UCSD-AML1 (cell line): ENCODE measurements around the gene NAALADL2.

Source experiments
- DNase-seq: peaks from one replicate; lab custom pipeline; 2025; ENCODE audit not compliant: unreplicated experiment; lab: John Stamatoyannopoulos, UW

Gene NAALADL2

DNA sequence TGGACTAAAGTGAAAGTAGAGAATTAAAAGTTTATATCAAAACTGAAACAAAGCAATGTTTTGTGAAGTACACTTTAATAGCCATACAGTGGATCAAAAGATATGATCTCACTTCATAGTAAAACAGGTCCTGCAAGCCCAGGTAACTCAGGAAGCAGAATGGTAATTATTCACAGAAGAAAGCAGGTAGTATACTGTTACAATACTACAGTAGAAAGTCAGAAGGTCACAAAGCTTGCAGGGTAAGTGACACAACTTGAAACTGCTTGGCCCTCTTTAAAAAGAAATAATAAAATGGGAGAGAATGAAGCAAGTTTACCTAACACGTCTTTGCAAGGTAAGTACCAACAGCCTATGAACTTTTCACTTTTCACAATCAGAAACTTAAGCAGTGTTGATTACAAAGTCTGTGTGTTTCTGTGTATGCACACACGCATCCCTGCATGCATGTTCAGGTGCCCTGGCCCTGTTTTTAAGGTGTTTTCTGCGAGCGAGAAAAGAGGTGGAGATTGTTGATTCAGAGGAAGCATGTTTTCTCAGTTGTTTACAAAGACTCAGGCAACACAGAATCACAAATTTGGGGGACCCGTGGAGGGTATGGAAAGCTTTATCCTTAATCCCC, at the start of gene NAALADL2:
NAALADL2 (plus strand) TSS at position 221 of the 622 bp plus-strand sequence.
- DNase-seq = no peak

DNA sequence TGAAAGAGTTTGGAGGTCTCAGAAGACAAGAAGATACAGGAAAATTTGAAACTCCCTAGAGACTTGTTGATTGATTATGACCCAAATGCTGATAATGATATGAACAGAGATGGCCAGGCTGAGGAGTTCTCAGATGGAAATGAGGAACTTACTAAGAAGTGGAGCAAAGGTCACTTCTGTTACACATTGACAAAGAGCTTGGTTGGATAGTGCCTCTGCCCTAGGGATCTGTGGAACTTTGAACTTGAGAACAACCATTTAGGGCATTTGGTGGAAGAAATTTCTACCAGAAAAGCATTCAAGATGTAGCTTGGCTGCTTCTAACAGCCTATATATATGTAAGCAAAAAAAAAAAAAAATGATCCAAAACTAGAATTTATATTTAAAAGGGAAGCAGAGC, 48.9 kb upstream of the NAALADL2 start:
- DNase-seq = no peak

DNA sequence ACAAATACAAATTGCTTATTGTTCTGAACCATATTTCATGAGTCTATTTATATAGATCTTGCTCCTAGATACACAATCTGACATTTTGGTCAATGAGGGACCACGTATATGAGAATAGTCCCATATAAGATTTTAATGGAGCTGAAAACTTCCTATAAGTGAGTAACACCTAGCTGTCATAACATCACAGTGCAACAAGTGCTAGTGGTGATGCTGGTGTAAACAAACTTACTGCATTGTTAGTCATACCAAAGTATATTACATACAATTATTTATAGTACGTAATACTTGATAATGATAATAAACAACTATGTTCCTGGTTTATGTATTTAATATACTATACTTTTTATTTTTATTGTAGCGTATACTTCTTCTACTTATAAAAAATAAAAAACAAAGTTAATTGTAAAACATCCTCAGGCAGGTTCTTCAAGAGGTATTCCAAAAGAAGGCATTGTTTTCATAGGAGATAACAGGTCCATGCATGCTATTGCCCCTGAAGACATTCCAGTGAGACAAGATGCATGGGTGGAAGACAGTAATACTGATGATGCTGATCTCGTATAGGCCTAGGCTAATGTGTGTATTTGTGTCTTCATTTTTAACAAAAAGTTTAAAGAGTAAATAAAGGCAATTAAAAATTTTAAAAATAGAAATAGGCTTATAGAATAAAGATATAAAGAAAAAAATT, 46.8 kb upstream of the NAALADL2 start:
- DNase-seq = no peak

DNA sequence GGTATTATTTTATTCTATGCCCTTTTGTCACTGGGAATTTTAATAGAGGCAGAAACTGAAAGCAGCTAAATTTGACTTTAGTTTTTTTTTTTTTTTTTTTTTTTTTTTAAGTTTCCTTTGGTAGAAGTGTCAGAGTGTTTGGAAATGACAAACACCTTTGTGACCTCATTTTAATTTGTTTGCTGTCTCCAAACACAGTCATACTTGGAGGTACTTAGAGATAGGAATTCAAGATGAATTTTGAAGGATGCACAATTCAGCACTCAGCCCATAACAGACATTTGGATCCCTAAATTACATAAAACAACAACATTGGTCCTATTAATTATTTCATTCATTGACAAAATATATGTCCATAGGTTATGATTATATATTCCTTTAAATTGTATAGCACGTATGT, 43.4 kb upstream of the NAALADL2 start:
- no peak for DNase-seq

DNA sequence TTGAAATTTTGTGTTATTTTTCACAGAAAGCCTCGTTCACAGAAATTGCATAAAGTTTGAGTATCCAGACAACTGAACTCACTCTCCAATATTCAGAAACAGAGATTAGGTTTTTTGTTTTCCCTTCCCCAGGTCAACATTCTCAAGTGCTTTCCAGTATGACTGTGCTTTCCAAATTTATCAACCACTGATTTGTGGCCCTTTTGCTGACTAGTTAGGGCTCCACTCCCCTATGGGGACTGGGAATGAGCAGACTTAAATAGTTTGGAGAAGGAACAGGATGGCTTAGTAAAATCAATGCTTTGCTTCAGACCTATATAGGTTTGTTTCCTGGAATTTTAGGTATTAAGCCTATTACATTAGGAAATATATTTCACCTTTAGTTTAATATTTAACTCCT, 38.2 kb upstream of the NAALADL2 start:
- no peak for DNase-seq

DNA sequence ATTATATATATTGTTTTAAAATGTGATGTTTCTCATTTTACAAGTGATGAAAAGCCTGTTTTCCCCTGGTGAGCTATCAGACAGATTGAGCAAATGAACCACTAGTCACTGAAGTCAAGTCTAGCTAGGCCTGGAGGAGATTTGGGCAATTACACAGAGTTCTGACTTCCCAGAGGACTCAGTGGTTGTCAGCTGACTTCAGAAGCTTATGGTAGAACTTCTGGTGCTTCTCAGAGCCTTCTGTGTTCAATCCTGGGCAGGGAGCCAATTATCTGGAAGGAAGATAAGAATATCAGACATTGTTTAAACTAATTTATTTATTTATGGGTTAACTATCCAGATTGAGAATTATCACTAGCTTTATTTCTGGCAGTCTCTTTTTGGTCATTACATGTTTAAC, 37.7 kb upstream of the NAALADL2 start:
- DNase-seq = no peak

DNA sequence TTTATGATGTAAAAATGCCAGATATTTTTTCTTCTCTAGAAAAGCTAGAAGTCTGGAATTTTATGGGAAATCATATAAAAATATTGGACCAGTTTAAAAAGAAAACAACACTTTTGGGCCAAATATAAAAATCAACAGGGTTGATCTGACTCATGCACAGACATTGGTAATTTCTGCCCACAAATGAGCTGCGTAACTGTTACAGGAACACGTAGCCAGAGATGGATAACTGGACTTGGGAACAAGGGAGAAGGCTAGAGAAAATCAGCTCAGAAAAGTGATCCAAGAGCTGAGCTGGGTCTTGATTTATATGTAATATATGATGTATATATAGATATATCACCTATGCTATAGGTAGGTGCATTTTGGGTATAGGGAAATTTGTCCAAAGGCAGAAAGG, 36.8 kb upstream of the NAALADL2 start:
- DNase-seq = no peak

DNA sequence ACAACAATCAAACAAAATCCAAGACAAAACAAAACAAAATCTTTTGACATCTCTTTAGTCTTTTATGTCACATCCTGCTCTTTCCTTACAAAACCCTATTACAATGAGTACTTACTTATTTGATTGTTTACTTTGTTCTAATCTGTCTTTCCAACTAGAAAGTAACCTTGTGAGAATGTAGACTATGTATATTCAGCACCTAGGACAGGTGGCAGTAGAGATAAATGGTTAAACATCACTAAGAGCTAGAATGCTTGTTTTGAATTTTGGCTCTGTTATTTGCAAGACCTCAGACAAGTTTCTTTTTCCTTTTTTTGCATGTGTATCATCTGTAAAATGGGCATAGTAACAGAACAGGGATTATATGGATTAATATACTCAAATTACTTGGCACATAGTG, 33.1 kb upstream of the NAALADL2 start:
- no peak for DNase-seq

DNA sequence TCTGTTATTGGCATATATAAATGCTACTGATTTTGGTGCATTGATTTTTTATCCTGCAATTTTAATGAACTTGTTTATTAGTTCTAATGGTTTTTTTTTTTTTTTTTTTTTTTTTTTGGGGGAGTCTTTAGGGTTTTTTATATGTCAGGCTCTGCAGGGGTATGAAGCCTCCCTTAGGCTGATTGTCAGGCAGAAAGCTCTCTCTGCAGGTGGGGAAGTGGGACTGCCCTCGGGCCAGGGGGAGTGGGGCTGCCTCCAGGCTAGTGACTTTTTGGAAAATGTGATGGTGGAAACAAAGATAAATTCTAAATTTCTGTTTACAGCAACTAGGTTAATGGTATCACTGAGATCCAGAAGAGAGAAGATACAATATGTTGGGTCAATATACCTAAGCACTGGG, 14.4 kb upstream of the NAALADL2 start:
- DNase-seq = no peak

DNA sequence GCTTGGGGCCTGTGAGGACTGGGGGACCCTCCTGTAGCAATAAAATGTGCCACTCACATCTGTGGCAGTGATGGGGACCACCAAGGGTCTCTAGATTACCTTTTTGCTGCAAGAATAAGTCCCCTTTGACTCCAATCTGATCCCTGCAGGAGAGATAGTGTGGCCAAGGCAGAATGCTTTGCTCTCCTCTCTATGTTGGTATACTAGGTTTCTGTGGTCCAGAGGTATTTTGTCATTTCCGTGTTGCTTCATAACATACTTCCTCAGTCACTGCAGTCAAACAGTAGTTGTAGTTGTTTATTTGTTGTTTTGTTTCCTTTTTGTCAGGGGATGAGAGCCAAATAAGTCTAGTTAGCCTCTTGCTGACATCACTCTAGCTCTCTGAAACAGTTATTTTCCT, 13.1 kb upstream of the NAALADL2 start:
- no peak for DNase-seq

DNA sequence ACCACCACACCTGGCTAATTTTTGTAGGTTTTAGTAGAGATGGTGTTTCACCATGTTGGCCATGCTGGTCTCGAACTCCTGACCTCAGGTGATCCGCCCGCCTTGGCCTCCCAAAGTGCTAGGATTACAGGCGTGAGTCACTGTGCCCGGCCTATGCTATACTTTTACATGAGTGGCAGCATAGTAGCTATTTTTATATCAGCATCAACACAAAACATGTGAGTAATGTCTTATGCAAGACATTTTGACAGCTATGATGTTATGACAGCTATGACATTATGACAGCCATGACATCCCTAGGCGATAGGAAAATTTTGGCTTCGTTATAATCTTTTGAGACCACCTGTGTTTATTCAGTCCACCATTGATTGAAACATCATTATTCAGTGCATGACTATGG, 4.1 kb upstream of the NAALADL2 start:
- DNase-seq = no peak

DNA sequence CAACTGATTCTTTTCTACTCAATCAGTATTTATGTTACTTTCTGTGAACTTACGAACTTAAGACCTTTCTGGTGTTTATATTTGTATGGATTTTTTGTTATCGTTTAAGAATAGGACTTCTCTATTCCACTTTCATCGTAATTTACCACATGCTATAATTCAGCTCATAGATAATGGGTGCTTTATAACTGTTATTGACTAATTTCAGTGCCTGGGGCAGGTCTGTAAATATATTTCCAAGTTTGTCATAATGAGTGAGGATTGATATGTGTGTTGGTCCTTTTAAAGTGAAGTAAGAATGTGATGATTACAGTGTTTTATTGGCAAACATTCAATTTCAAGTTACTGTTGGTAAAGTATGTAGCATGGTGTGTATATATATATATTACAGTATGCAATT, 1.8 kb upstream of the NAALADL2 start:
- no peak for DNase-seq

DNA sequence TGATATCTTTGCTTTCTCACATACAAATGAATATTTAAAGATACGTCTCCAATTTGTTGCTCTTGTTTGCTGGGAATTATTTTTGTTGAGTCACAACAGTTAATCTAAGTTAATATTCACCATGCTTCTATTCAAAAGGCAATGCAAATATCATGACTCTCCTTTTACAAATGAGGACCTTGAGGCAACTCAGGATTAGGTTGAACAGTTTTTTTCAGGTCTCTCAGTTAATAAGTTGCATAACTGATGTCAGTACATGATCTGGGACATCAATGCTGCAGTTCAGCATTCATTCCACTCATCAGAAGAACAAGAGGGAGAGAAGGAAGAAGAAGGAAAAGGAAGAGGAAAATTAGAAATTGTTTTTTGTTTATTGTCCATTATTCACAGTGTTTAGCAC, 781 bp upstream of the NAALADL2 start:
- DNase-seq = no peak

DNA sequence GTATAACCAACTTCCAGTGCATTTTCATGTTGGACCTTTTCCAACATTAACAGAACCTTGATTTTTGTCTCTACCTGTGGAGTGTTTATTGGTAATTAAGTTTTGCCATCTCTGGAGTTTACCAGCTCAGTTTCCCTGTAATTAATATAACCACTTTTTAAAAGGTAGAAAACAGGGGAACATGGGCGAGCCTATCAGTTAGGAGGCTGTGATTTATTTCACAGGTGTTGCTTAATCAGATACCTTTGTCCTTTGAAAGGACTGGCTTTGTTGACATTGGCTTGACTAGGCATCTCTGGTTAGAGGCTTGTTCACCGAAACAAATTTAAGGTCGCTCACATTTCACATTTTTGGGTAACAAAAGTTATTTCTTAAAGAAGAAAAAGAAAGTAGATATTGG, 622 bp downstream of the NAALADL2 start:
- no peak for DNase-seq

DNA sequence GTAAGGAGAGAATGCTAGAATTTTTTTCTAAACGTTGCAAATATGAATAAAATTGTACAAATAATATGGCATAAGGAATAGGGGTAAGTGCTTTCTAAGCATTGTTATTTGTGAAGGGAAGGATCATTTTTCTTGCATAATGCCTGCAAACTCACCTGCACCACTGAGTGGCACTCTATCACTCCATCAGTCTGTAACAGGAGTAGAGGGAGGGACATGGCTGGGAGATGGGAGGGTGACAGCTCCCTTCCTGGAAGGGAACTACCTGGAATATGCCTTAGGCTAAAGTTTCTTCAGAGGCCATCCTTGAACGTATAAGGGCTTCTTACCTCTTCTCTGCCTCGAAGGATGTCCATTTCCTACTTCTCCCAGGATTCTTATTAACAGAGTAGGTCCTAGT, 3.0 kb downstream of the NAALADL2 start:
- no peak for DNase-seq

DNA sequence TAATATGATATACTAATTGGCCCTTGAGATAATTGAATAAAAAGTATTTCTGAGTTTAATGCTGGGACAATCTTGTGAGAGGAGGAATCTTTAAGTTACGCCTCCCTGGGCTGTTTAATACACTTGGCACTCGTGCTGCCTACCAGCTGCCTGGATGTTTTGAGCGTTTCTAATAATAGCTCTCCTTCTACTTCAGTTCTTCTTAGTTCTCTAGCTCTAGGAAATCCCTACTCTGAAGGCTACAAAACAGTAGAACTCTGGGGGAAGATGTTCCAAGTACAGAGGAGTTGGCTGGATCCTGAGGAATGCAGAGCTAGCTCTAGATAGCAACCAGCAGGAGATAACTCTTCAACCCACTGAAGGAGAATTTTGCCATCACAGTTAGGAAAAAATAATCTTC, 3.5 kb downstream of the NAALADL2 start:
- DNase-seq = no peak

DNA sequence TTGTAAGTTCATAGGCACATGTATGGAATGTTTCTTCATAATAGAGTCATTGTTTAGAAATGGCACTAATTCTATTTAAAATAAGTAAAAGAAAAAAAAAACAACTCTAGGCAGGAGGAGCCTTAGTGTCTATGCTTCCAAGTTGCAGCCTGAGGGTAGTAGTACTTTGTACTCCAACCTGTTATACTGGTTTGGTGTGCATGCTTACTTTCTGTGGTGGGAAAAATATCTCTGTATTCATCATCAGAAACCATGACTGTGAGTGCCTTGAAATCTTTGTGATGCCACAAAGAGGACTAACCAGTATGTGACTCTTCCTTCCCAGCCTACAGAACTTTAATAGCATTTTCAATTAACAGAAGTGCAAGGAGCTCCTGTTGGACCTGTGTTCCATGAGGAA, 4.4 kb downstream of the NAALADL2 start:
- no peak for DNase-seq

DNA sequence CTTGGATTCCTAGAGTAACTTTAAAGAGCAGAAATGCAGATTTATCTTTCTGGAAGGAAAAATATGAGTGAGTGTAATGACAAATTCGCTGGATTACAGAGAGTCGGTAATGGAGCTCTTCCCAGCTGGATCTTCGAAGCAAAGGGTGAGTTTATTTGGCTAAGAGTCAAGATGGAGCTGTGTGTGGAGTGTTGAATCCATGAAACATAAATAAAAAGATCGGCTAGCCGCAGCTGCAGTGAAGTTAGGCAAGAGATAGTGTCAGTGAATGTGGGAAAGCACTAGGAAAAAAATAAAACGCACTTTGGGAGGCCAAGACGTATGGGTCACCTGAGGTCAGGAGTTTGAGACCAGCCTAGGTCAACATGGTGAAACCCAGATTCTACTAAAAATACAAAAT, 10.3 kb downstream of the NAALADL2 start:
- DNase-seq = no peak

DNA sequence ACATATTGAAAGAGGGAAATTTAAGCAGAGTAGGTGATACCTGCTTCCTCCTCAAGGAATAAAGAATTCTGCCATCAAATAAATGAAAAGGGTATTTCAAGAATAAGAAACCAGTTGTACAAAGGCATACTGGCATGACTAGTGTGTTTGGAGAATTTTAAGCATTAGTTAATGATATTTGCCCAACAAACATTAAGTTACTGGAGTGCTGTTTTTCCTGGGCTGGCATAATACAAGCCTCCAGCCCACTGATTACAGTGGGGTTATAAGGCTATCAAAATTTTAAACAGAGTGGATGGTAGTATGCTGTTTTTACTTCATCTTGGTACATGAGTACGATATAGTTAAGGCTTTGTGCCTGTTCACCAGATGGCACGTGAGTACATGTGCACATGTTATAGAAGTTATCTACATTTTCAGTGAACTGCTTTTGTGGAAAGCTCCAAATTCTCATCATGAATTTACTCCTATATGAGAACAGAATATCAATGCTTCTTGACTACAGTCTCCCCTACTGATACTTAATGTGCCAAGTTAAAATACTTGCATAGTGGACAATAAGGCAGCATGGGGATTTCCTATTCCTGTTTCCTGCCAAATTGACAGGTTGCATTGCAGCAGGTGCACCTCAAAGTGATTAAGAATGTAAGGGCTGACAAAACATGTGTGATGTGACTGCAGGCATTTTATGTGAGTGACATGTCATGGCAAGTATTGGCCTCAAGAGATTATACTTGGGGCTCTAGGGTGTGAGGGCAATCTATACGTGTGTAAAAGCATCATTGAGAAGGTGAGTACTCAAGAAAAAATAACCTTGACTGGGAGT, 14.9 kb downstream of the NAALADL2 start:
- no peak for DNase-seq

DNA sequence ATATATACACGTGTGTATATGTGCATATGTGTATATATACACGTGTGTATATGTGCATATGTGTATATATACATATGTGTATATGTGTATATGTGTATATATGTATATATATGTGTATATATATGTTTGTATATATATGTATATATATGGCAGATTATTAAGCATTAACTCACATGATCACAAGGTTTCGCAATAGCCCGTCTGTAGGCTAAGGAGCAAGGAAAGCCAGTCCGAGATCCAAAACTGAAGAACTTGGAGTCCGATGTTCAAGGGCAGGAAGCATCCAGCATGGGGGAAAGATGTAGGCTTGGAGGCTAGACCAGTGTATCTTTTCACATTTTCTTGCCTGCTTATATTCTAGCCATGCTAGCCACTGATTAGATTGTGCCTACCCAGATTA, 23.7 kb downstream of the NAALADL2 start:
- no peak for DNase-seq

DNA sequence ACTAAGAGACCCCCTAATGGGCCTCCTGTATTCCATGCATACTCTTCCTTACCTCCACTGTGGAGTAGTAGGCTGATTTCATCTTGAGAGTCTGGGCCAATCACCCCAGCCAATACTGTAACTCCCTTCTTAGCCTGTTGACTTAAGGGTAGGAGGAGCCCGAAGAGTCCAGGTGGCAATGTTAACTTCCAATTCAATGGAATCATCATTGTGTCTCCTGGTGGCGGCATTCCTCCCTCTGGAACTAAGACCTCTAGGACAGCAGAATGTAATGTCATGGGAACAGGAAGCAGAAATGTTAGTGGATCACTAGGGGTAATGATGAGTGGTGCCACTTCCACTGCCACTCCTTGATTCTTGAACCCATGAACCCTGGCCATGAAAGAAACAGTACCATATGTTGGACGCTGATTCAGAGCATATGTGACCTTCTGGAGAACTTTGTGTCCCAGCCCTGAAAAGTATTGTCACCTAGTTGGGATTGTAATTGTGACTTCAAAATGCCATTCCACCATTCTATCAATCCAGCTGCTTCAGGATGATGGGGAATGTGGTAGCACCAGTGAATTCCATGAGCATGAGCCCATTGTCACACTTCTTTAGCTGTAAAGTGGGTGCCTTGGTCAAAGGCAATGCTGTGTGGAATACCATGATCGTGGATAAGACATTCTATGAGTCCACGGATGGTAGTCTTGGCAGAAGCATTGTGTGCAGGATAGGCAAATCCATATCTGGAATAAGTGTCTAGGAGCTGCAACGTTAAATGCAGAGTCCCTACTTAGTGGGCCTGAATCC, 24.9 kb downstream of the NAALADL2 start:
- DNase-seq = no peak
